HepG2 (cell line): ENCODE data around the gene SEMA4F. TPM values are rescaled to one million over a fixed set of nuclear protein-coding genes. Genes with fewer than 3 reads are reported as not detected.

ENCODE experiments used
- BRD4 ChIP-seq: sonication (generic); formaldehyde crosslinking; IDR thresholded peaks from 2 replicates; pipeline ENCODE4 v1.4.0; 2020; ENCODE audit warnings: missing genetic modification reagents
- DMAP1 ChIP-seq: IDR thresholded peaks from 2 replicates; pipeline ENCODE4 v1.6.1; 2016
- EHMT2 ChIP-seq: fragments of 200-600 bp; sonication (generic); IDR thresholded peaks from 2 replicates; pipeline ENCODE4 v1.7.0; 2017; ENCODE audit warnings: antibody characterized with exemption, low read depth, low read length, borderline replicate concordance
- EP300 ChIP-seq, 3 experiments: sonication (generic) in 1 of 3; formaldehyde crosslinking in 1 of 3; IDR thresholded peaks; 2 replicates each; pipeline versions ENCODE4 v1.5.1 to v1.6.1; 2011 to 2020; ENCODE audit warnings: low read depth in 2 of 3, low read length in 2 of 3, borderline replicate concordance in 1 of 3, improper control_type of control experiment in 1 of 3, mild to moderate bottlenecking in 1 of 3, missing genetic modification reagents in 1 of 3, moderate library complexity in 1 of 3
- GTF3A ChIP-seq: sonication (generic); formaldehyde crosslinking; conservative IDR thresholded peaks from 2 replicates; pipeline ENCODE4 v1.4.0; 2020; ENCODE audit warnings: mild to moderate bottlenecking, missing genetic modification reagents
- HDAC1 ChIP-seq: sonication (generic); formaldehyde crosslinking; IDR thresholded peaks from 2 replicates; pipeline ENCODE4 v1.5.1; 2020; ENCODE audit warnings: mild to moderate bottlenecking, missing genetic modification reagents
- ISL2 ChIP-seq: sonication (generic); formaldehyde crosslinking; IDR thresholded peaks from 2 replicates; pipeline ENCODE4 v1.5.0; 2020; ENCODE audit warnings: missing genetic modification reagents
- MZF1 ChIP-seq: sonication (generic); formaldehyde crosslinking; IDR thresholded peaks from 2 replicates; pipeline ENCODE4 v1.8.1; 2023; ENCODE audit warnings: mild to moderate bottlenecking, missing genetic modification reagents, borderline replicate concordance
- NONO ChIP-seq, 2 experiments: fragments of 450-650 bp in 1 of 2; sonication (generic) in 1 of 2; formaldehyde crosslinking in 1 of 2; IDR thresholded peaks in 1 of 2; conservative IDR thresholded peaks in 1 of 2; 2 replicates each; pipeline versions ENCODE4 v1.6.1 to v1.8.0; 2017 to 2022; ENCODE audit warnings: mild to moderate bottlenecking in 1 of 2, missing genetic modification reagents in 1 of 2, moderate library complexity in 1 of 2
- PAWR ChIP-seq: sonication (generic); formaldehyde crosslinking; IDR thresholded peaks from 2 replicates; pipeline ENCODE4 v1.4.0; 2020; ENCODE audit warnings: missing genetic modification reagents, mild to moderate bottlenecking, borderline replicate concordance
- PCBP1 ChIP-seq: fragments of 200-400 bp; formaldehyde crosslinking; IDR thresholded peaks from 2 replicates; pipeline ENCODE4 v1.6.1; 2017; ENCODE audit warnings: mild to moderate bottlenecking, low read depth, low read length, borderline replicate concordance
- PHF21A ChIP-seq: sonication (generic); formaldehyde crosslinking; IDR thresholded peaks from 2 replicates; pipeline ENCODE4 v1.5.0; 2020; ENCODE audit warnings: mild to moderate bottlenecking, missing genetic modification reagents
- POLR2A ChIP-seq, 2 experiments: IDR thresholded peaks; 2 replicates each; pipeline ENCODE4 v1.6.1; 2011; ENCODE audit warnings: low read depth in 2 of 2, low read length in 2 of 2, mild to moderate bottlenecking in 1 of 2, moderate library complexity in 1 of 2; ENCODE audit not compliant: insufficient read depth in 1 of 2
- SAFB2 ChIP-seq: sonication (generic); formaldehyde crosslinking; IDR thresholded peaks from 2 replicates; pipeline ENCODE4 v1.5.1; 2020; ENCODE audit warnings: missing genetic modification reagents, low read depth, mild to moderate bottlenecking, borderline replicate concordance
- SPEN ChIP-seq: sonication (generic); formaldehyde crosslinking; IDR thresholded peaks from 2 replicates; pipeline ENCODE4 v1.5.1; 2020; ENCODE audit warnings: low read depth, mild to moderate bottlenecking, missing genetic modification reagents
- SSRP1 ChIP-seq: IDR thresholded peaks from 2 replicates; pipeline ENCODE4 v1.6.1; 2016; ENCODE audit warnings: control low read depth
- TSC22D2 ChIP-seq: sonication (generic); formaldehyde crosslinking; IDR thresholded peaks from 2 replicates; pipeline ENCODE4 v1.5.1; 2020; ENCODE audit warnings: missing genetic modification reagents, mild to moderate bottlenecking, borderline replicate concordance
- ZBTB20 ChIP-seq: sonication (generic); formaldehyde crosslinking; IDR thresholded peaks from 2 replicates; pipeline ENCODE4 v1.8.1; 2023; ENCODE audit warnings: missing genetic modification reagents, low read depth, mild to moderate bottlenecking, borderline replicate concordance
- ZNF350 ChIP-seq: sonication (generic); formaldehyde crosslinking; IDR thresholded peaks from 2 replicates; pipeline ENCODE4 v1.4.0; 2020; ENCODE audit warnings: mild to moderate bottlenecking, low read depth, missing genetic modification reagents, borderline replicate concordance
- ZNF615 ChIP-seq: sonication (generic); formaldehyde crosslinking; IDR thresholded peaks from 2 replicates; pipeline ENCODE4 v1.5.0; 2020; ENCODE audit warnings: mild to moderate bottlenecking, missing genetic modification reagents, borderline replicate concordance
- ZNF644 ChIP-seq: IDR thresholded peaks from 2 replicates; pipeline ENCODE4 v1.6.1; 2016; ENCODE audit warnings: low read depth
- ZNF652 ChIP-seq: IDR thresholded peaks from 2 replicates; pipeline ENCODE4 v1.6.1; 2016; ENCODE audit warnings: low read depth, borderline replicate concordance
- ZNF670 ChIP-seq: sonication (generic); formaldehyde crosslinking; IDR thresholded peaks from 2 replicates; pipeline ENCODE4 v1.8.0; 2022; ENCODE audit warnings: mild to moderate bottlenecking, missing genetic modification reagents, borderline replicate concordance
- ZNF720 ChIP-seq: sonication (generic); formaldehyde crosslinking; IDR thresholded peaks from 2 replicates; pipeline ENCODE4 v1.4.0; 2020; ENCODE audit warnings: missing genetic modification reagents
- ZNF768 ChIP-seq: sonication (generic); formaldehyde crosslinking; IDR thresholded peaks from 2 replicates; pipeline ENCODE4 v1.4.0; 2020; ENCODE audit warnings: missing genetic modification reagents
- polyA plus RNA-seq, 8 experiments: library from polyadenylated mRNA; depleted of rRNA in 3 of 8; stranded (reverse) in 7 of 8; unstranded in 1 of 8; fragments of >200 nt; fragmentation: Illumina TruSeq in 4 of 8; extraction: Trizol in 4 of 8; gene quantifications; 2 replicates each; pipeline versions ENCODE4 v1.2.1 to v1.2.3, GENCODE V29; 2011 to 2016; ENCODE audit warnings: low read depth in 4 of 8, missing spikeins in 1 of 8, mixed read lengths in 1 of 8; ENCODE audit not compliant: insufficient read depth in 1 of 8
- total RNA-seq, 5 experiments: library from RNA; depleted of rRNA; stranded (reverse); fragments of >200 nt; fragmentation: Illumina TruSeq; extraction: Trizol; gene quantifications; 2 replicates each; pipeline ENCODE4 v1.2.3, GENCODE V29; 2016; ENCODE audit warnings: low read depth in 1 of 5
- TF ChIP-seq, protein P1 (sequence below): sonication (generic); formaldehyde crosslinking; IDR thresholded peaks from 2 replicates; pipeline ENCODE4 v1.4.0; 2020; ENCODE audit warnings: missing genetic modification reagents, borderline replicate concordance

SEMA4F gene
- total and polyA plus RNA-seq, 2 of the 13 experiments (the other 11 are each of a cell fraction or from before 2014, with no cell fraction given), result 7.1 to 10.3 TPM

DNA sequence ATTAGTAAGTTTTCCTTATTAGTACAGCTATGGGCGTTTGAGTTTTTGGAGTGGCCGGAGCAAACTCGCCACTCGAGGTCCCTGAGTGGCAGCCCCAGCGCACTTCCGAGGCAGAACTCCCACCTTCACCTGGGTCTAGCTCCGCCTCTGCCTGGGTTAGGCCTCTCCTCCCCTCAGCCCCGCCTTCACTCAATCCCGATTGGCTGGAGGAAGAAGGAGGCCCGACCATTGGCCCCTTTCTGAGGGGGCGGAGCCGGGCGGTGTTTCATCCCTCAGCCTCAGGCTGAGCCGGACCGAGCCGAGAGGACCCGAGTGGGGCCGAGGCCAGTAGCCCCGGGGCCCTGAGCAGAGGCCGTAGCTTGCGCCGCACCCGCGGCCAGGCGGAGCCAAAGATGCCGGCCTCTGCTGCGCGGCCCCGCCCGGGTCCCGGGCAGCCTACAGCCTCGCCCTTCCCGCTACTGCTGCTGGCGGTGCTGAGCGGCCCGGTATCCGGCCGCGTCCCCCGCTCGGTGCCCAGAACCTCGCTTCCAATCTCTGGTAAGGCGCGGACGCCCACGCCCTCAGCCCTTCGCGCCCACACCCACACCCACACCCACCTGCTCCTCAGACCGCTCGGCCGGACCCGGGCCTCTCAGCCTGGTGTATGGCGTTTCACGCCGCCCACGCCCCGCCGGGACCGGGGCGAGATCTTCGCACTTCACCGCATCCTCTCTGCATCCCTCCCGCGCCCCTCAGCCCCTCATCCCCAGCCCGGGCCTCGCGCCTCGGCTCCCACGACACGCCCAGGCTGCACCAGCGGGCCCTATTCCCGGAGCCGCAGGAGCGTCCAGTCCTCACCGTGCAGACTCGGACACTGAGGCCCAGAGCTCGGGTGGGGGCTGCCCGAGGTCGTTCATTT lies at the start of gene SEMA4F (continued):
- TF ChIP-seq, protein P1, sequence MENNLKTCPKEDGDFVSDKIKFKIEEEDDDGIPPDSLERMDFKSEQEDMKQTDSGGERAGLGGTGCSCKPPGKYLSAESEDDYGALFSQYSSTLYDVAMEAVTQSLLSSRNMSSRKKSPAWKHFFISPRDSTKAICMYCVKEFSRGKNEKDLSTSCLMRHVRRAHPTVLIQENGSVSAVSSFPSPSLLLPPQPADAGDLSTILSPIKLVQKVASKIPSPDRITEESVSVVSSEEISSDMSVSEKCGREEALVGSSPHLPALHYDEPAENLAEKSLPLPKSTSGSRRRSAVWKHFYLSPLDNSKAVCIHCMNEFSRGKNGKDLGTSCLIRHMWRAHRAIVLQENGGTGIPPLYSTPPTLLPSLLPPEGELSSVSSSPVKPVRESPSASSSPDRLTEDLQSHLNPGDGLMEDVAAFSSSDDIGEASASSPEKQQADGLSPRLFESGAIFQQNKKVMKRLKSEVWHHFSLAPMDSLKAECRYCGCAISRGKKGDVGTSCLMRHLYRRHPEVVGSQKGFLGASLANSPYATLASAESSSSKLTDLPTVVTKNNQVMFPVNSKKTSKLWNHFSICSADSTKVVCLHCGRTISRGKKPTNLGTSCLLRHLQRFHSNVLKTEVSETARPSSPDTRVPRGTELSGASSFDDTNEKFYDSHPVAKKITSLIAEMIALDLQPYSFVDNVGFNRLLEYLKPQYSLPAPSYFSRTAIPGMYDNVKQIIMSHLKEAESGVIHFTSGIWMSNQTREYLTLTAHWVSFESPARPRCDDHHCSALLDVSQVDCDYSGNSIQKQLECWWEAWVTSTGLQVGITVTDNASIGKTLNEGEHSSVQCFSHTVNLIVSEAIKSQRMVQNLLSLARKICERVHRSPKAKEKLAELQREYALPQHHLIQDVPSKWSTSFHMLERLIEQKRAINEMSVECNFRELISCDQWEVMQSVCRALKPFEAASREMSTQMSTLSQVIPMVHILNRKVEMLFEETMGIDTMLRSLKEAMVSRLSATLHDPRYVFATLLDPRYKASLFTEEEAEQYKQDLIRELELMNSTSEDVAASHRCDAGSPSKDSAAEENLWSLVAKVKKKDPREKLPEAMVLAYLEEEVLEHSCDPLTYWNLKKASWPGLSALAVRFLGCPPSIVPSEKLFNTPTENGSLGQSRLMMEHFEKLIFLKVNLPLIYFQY (CRISPR knock-in tag), result peak; percentile 38; the same call in 1 of the 2 replicates
- TF ChIP-seq ISL2 (CRISPR knock-in tag) (no peak), ZNF768 (peak; percentile 13; the same call in 1 of the 2 replicates), ZNF652 (CRISPR knock-in tag) (no peak), ZNF670 (CRISPR knock-in tag) (0 out of 2 replicates have a peak, but pooled peaks have one; percentile 66), ZNF720 (no peak), SPEN (CRISPR knock-in tag) (peak; percentile 56; the same call in 1 of the 2 replicates), SAFB2 (0 out of 2 replicates have a peak, but pooled peaks have one; percentile 75), ZBTB20 (CRISPR knock-in tag) (no peak; the same call in 1 of the 2 replicates), GTF3A (CRISPR knock-in tag) (no peak), SSRP1 (CRISPR knock-in tag) (no peak), MZF1 (CRISPR knock-in tag) (no peak; the same call in 1 of the 2 replicates), NONO (IDR thresholded peaks at IDR 0.05) (no peak), NONO (CRISPR knock-in tag; conservative IDR thresholded peaks at IDR 0.05) (0 out of 2 replicates have a peak, but pooled peaks have one; percentile 39), EHMT2 (no peak), EP300 (IDR thresholded peaks at IDR 0.05; ENCODE audit: low read depth in 2 of 2, low read length in 2 of 2) (no peak), EP300 (CRISPR knock-in tag; IDR thresholded peaks at IDR 0.05; ENCODE audit: borderline replicate concordance) (no peak), HDAC1 (peak; percentile 77), TSC22D2 (no peak), ZNF615 (CRISPR knock-in tag) (no peak), PHF21A (CRISPR knock-in tag) (peak; percentile 29; the same call in 1 of the 2 replicates), BRD4 (CRISPR knock-in tag) (peak; percentile 79; the same call in 1 of the 2 replicates), DMAP1 (0 out of 2 replicates have a peak, but pooled peaks have one; percentile 16), PAWR (CRISPR knock-in tag) (0 out of 2 replicates have a peak, but pooled peaks have one; percentile 23), ZNF350 (CRISPR knock-in tag) (peak; percentile 48; the same call in 1 of the 2 replicates), PCBP1 (0 out of 2 replicates have a peak, but pooled peaks have one; percentile 22), ZNF644 (CRISPR knock-in tag) (no peak), POLR2A (IDR thresholded peaks at IDR 0.05; ENCODE audit: insufficient read depth in 1 of 2, low read depth in 2 of 2, low read length in 2 of 2) (peak; percentile 28 to 90; a peak in 3 of 4 replicates)
